SIG-M5 treated with dmso at 0.1 percent for 504 hours (cell line): ENCODE data around the gene SPC24.
"Not testable (repeated sequence)": the region's sequence is repeated elsewhere in the genome, so short reads cannot be mapped to it uniquely, and the experiment has no call there.

Experiments used
- DNase-seq: peaks from one replicate; lab custom pipeline; 2025; ENCODE audit not compliant: unreplicated experiment; lab: John Stamatoyannopoulos, UW

SPC24 gene

DNA sequence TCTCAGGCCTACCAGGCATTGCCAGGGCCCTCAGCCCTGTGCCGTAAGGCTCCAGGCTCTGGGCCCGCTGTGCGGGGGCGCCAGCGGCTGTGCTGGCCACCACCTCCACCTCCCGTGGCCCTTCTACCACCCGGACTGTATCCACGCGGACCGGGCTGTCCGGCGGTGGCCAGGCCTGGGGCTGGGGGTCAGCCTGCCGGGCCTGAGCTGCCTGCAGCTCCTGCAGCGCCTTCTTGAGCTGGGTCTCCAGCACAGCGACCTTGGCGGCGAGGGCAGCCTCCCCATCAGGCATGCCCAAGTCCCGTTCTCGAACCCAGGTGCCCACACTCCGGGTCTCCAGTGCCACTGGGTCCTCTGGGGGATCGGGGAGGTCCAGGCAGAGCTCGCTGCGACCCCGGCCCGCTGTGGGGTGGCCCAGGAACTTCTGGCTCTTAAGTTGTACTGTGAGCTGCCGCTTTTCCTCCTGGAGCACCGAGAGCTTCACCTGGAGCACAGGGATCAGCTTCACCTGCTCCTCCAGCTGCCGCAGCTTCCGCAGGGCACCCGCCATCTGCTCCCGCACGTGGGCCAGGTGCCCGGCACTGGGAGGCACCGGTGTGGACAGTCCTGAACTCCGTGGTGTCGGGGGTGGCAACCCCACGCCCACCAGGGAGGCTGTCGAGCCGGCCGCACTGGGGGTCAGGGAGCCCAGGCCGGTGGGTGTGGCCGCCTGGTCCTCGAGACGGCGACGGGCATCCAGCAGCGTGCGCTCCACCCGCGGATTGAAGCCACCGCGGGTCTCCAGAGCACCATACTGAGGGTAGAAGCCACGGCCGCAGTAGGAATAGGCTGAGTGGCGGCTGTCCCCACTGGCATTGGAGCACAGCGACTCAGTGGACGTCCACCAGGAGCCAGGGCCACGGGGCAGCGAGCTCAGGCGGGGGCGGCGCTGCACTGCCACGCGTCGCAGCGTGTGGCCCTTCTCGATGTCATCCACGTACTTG lies 37.7 kb upstream of the SPC24 start:
- DNase-seq, result no peak

DNA sequence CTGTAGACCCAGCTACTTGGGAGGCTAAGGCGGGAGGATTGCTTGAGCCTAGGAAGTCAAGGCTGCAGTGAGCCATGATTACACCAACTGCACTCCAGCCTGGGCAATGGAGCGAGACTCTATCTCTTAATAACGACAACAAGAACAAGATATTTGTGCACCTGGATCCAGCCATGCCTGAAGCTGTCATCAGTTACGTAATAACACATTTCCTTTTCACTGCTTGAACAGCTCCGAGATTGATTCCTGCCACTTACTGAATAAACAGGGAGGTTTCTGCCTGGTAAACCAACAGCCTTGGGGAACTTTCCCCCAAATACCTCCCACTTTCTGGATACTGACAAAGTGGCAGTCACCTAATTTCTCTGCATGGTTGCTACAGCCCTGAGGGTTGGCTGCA lies 36.4 kb upstream of the SPC24 start:
- DNase-seq, result no peak

DNA sequence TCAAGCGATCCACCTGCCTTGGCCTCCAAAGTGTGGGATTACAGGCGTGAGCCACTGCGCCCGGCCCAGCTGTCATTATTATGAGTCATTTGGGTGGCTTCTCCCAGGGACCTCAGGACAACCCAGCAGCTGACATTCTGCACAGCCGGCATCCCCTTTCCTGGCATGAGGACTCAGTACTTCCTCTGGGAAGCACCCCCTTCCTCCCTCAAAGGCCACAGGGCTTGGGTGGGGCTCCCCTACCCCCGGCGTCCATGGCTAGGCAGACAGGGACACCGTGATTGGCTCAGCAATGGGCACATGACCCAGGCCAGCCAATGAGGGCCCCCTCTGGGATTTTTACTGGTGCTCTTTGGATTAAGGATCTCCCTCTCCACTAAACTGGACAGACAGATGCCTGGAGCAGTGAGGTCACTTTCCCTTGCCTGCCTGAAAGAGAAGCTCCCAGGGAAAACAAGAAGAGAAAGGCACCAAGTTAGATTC lies 35.7 kb upstream of the SPC24 start:
- DNase-seq, result no peak

DNA sequence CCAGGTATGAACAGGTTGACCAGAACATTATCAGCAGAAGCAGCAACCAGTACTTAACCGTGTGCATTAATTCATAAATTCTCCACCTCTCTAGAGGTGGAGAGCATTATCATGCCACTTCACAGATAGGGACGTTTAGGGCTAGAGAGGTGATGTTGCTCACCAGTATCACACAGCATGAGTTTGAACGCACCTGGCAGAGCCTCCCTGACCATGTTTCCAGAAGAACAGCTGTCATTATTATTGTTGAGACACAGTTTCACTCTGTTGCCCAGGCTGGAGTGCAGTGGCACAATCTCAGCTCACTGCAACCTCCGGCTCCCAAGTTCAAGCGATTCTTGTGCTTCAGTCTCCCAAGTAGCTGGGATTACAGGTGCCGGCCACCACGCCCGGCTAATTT lies 34.9 kb upstream of the SPC24 start:
- DNase-seq, result no peak

DNA sequence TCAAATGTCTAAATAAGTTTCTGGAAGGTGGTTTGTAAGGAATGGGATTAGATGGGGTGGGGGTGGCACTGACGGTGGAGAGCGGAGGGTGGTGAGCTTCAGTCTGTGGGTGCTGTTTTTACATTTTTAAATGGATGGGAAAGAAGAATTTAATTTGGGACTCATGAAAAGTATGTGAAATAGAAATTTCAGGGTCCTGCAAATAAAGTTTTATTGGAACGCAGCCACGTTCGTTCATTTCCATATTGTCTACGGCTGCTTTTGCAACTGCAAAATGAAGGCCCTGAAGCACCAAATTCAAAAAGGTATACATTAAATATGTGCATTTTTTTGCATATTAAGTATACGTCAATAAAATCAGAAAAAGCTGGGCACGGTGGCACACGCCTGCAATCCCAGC lies 31.9 kb upstream of the SPC24 start:
- no peak for DNase-seq

DNA sequence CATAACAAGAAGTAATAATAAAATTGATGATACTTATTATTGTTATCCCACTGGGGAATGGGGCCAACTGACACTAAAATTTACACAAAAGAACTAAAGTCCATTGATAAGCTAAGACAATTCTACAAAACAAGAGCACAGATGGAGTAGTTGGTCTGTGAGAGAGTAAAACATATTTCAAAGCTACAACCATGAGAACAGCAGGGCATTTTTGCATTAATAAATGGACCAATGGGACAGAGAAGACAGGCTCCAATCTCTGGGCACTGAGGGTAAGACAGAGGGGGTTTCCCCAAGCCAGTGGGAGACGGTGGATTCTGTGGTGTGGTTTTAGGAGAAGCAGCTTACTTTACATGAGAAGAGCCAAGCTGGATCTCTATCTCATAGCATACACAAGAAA lies 27.4 kb upstream of the SPC24 start:
- no peak for DNase-seq

DNA sequence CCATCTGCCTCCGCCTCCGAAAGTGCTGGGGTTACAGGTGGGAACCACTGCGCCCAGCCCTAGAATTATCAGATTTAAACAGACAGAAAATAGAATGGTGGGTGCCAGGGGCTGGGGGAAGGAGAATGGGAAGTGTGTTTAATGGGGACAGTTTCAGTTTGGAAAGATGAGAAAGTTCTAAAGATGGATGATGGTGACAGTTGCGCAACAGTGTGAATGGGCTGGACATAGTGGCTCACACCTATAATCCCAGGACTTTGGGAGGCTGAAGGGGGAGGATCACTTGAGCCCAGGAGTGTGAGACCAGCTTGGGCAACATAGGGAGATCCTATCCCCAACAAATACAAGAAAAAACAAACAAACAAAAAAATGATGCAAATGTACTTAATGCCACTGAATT lies 25.9 kb upstream of the SPC24 start:
- DNase-seq, result no peak

DNA sequence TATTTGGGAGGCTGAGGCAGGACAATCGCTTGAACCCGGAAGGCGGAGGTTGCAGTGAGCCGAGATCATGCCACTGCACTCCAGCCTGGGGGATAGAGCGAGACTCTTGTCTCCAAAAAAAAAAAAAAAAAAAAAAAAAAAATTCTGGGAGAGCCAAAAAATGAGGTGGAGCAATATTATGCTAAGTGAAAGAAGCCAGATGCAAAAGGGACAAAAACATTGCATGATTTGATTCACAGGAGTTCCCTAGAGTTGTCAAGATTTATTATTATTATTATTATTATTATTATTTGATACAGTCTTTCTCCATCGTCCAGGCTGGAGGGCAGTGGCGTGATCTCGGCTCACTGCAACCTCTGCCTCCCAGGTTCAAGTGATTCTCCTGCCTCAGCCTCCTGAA lies 25.4 kb upstream of the SPC24 start:
- not testable (repeated sequence) for DNase-seq

DNA sequence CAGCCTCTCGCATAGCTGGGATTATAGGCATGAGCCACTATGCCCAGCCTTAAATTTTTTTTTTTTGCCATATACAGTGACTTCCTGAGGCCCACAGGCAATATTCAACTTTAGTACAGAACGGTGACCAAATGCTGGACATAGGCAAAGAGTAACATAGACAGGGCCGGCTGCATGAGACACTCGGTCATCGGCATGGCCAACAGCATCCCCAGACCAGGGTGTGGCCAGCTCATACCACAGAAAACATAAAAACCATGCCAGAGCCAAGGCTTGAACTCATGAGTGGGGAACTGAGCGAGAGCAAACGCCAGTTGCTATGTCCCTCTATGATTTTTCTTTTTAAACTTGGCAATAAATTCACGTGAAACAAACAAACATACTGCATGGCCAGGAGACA lies 24.8 kb upstream of the SPC24 start:
- DNase-seq, result no peak

DNA sequence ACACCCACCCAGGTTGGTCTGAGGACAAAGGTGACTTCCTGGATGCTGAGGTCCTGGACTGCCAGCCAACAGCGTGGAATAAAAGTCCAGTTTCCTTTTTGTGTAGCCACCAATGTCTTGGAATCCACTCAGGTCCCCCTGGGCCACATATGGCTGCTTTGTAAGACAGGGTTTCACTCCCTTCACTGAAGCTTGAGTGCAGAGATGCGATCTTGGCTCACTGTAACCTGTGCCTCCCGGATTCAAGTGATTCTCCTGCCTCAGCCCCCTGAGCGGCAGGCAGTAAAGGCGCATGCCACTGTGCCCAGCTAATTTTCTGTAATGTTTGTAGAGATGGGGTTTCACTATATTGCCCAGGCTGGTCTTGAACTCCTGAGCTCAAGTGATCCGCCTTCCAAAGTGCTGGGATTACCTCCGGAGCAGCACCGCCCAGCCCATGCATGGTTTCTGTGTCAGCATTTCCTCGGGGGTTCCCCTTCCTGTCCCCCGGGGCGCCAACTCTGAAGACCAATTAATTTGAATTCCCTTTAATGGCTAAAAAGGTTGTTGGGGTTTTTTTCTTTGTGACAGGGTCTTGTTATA lies 24.2 kb upstream of the SPC24 start:
- no peak for DNase-seq

DNA sequence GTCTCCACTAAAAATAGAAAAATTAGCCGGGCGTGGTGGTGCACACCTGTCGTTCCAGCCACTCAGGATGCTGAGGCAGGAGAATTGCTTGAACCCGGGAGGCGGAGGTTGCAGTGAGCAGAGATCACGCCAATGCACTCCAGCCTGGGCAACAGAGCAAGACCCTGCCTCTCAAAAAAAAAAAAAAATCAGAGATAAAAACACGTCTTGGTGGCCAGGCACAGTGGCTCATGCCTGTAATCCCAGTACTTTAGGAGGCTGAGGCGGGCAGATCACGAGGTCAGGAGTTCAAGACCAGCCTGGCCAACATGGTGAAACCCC lies 23.5 kb upstream of the SPC24 start:
- not testable (repeated sequence) for DNase-seq

DNA sequence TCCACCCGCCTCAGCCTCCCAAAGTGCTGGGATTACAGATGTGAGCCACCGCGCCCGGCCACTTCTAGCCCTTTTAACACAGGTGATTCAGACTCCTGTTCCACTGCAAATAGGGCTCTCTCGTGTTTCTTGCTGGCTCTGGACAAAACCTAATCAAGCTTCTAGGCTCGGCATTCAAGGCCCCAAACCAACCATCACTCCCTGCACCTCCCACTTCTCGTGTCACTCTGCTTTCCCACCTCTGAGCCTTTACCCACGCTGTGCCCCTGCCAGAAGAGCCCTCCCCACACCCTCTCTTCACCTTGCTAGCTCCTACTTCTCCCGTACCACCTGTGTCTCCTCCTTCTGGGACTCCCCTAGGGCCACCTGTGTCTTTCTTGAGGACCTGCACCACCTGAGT lies 22.0 kb upstream of the SPC24 start:
- DNase-seq, result no peak

DNA sequence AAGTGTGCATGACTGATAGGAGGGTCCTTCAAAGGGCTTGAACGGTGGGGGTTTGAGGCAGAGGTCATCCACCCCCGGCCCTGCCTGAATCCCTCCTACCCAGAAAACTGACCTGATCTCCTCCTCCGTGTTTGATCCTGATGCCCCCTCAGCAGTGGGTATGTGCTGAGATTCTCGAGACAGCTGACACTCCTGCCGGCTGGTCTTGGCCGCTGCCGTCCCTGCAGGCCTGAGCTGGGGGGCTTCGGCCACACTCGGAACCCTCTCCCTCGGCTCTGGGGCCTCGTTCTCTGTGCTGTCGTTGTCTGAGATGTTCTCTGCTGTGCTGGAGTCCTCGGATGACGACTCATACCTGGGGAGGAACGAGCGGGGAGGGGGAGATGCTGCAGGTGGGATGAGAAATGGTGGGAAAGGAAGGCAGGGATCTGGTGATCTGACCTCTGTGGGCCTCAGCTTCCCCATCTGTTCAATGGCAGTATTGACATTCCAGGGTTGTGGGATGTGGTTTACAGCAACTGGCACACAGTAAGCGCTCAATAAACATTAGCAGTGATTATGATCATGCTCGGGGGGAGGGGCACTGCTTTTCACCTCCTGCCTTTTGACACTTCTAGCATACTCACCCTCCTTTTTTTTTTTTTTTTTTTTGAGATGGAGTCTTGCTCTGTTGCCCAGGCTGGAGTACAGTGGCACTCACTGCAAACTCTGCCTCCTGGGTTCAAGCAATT lies 21.0 kb upstream of the SPC24 start:
- no peak for DNase-seq

DNA sequence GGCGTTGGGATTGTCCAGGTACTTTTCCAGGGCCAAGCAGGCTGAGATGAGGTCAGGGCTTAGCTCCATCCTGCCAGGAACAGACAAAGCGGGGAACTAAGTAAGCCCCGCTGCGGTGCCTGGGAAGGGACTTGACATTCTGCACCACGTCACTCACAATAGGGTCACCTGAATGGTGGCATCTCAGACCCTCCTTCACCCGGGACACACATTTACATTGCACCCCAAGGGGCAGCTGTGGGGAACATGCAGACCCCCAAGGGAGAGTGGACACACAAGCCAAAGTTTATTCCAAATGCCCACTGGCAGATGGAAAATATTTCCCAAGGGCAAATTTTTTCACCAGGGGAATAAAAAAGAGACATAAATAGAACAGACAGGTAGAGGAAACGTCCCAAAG lies 20.3 kb upstream of the SPC24 start:
- no peak for DNase-seq

DNA sequence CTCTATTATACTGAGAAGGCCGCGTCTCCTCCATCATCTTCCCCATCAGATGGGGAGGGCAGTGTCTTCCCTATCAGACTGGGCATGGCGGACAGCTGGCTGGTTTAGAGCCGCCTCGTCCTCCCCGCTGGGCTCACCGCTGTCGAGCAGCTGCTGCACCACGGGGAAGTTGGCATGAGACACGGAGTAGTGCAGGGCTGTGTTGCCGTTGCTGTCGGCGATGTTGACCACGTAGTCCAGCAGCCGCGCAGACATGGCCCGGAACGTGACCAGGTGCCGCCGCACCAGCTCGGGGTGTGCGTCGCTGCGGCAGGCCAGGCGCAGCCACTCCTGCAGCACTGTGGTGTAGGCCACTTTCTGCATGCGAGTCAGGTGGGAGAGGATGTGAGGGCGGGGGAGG lies 18.8 kb upstream of the SPC24 start:
- DNase-seq, result no peak

DNA sequence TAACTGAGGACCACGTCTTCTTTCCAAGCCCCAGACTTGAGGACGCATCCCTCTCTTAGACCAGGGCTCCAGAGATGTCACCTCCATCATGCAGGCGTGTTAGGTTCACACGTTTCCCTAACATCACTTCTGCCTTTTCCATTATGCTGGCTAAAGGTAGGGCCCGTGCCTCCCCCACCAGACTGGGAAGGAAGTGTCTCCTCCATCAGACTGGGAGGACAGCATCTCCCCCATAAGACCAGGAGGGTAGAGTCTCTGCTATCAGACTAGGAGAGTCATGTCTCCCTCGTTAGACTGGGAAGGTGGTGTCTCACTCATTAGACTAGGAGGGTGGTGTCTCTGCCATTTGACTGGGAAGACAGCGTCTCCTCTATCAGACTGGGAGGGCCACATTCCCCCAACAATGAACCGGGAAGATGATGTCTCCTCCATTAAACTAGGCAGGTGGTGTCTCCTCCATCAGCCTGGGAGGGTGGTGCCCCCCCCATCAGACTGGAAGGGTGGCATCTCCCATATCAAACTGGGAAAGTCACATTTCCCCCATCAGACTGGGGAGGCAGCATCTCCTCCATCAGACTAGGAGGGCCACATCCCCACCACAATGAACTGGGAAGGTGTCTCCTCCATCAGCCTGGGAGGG lies 18.1 kb upstream of the SPC24 start:
- no peak for DNase-seq

DNA sequence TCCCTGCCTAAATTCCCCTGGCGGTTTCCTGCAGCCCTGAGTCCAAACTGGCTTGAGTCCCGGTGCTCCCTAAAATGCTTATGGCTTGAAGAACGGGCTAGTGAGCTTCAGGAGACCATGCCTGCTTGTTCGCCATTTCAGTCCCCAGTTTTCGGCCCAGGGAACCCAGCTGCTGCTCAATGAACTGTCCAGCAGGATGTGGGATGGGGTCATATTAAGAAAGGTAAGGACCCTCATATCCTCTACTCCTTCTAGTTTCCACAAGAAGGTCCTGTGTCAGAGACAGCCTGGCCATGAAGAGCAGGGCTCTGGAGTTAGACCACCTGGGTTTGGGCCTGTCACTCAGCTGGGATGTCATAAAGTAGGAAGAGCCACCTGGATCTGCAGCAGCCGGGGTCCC lies 17.0 kb upstream of the SPC24 start:
- no peak for DNase-seq

DNA sequence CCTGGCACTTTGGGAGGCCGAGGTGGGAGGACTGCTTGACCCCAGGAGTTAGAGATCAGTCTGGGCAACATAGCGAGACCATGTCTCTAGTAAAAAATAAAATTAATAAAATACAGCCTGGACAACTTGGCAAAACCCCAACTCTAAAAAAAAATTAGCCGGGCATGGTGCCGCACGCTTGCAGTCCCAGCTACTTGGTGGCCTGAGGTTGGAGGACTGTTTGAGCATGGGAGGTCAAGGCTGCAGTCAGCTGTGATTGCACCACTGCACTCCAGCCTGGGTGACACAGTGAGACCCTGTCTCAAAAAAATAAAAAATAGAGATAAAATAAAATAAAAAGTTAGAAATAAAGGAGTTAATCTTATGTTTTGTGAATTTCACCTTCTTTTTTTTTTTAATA lies 15.6 kb upstream of the SPC24 start:
- DNase-seq, result no peak

DNA sequence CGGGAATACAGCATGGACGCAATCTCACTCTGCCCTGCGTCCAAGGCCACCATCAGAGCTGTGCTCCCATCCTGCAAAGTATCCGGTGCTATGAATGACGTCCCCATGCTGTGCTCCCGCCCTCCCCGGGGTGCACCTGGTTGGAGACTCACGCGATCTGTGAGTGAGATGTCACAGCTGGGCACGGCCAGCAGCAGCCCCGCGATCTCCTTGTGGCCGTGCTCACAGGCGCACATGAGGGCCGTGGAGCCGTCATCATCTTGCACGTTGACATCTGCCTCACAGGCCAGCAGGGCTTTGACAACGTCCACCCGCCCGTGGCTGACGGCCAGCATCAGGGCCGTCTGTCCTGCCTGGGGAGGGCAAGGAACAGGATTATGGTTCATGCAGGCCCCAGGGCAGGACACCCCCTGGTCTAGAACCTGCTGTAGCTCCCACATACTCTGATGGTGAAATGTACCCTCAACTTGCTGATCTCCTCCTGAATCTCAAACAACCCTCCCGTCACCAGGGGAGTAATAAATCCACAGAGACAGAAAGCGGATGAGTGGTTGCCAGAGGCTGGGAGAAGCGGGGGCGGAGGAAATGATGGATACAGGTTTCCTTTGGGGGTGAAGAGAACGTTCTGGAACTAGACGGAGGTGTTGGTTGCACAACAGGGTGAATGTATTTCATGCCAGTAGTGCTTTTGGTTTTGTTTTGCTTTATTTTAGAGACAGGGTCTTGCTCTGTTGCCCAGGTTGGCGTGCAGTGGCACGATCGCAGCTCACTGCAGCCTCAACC lies 14.5 kb upstream of the SPC24 start:
- no peak for DNase-seq

DNA sequence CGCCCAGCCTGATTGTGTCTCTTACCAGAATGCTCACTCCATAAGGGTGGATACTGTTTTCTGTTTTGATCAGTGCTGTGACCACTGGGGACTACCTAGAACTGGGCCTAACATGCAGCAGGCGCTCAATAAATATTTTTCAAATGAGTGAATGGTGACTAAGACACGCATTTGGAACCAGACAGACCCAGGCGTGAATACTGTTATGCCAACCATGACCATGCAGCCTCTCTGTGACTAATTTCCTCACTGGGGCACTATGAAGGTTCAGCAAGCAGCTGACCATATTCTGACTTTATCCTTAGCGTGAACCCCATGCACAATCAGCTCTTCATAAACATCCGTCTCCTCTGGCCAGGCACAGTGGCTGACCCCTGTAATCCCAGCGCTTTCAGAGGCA lies 13.0 kb upstream of the SPC24 start:
- no peak for DNase-seq
